ENCODE measurements around the gene MIER2.
"Not testable (repeated sequence)": the region's sequence is repeated elsewhere in the genome, so short reads cannot be mapped to it uniquely, and the experiment has no call there.

MIER2 gene

DNA sequence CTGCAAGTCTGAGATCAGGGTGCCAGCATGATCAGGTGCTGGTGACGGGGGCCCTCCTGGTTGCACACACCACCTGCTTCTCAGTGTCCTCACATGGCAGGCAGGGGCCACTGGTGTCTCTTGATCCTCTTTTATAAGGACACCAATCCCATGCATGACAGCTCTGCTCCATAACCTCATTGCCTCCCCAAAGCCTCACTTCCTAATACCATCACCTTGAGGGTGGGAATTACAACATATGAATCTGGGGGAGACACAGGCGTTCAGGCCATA is 15.0 kb upstream of the MIER2 start:
- H3K79me2 ChIP-seq (ENCODE audit: control insufficient read depth, insufficient read depth, low read length, unreplicated experiment), result no peaks in the 10 kb centered on the region
- no peaks in the 10 kb centered on the region for H3K27me3 ChIP-seq (ENCODE audit: insufficient read depth, low read length)
- no peak overlapping the region for H2AFZ ChIP-seq (ENCODE audit: low read length, unreplicated experiment)
- no peak overlapping the region for H3K4me3 ChIP-seq (ENCODE audit: low read depth, low read length)
- H3K36me3 ChIP-seq (ENCODE audit: insufficient read depth, low read length), result no peaks in the 10 kb centered on the region
- H3K4me1 ChIP-seq (ENCODE audit: control insufficient read depth, insufficient read depth, low read length, unreplicated experiment), result no peaks in the 10 kb centered on the region
- H3K27ac ChIP-seq (ENCODE audit: low read depth, low read length), result no peak overlapping the region

GRCh38 chr19:355536-355935 is 10.9 kb upstream of the MIER2 start:
- H3K79me2 ChIP-seq (ENCODE audit: control insufficient read depth, insufficient read depth, low read length, unreplicated experiment); H3K27ac ChIP-seq (ENCODE audit: low read depth, low read length); H2AFZ ChIP-seq (ENCODE audit: low read length, unreplicated experiment); H3K27me3 ChIP-seq (ENCODE audit: insufficient read depth, low read length); H3K4me3 ChIP-seq (ENCODE audit: low read depth, low read length); H3K36me3 ChIP-seq (ENCODE audit: insufficient read depth, low read length); H3K4me1 ChIP-seq (ENCODE audit: control insufficient read depth, insufficient read depth, low read length, unreplicated experiment): not testable (repeated sequence)

- Histone ChIP-seq H3K79me2 (ENCODE audit: control insufficient read depth, insufficient read depth, low read length, unreplicated experiment) (no peaks in the 10 kb centered on the region), H3K4me3 (ENCODE audit: low read depth, low read length) (no peak overlapping the region), H3K27ac (ENCODE audit: low read depth, low read length) (no peak overlapping the region), H3K36me3 (ENCODE audit: insufficient read depth, low read length) (no peaks in the 10 kb centered on the region), H3K4me1 (ENCODE audit: control insufficient read depth, insufficient read depth, low read length, unreplicated experiment) (no peaks in the 10 kb centered on the region), H3K27me3 (ENCODE audit: insufficient read depth, low read length) (no peaks in the 10 kb centered on the region), H2AFZ (ENCODE audit: low read length, unreplicated experiment) (no peak overlapping the region)
Measured at GRCh38 chr19:355134-355533, 10.5 kb upstream of the MIER2 start.

- Histone ChIP-seq H3K36me3 (ENCODE audit: insufficient read depth, low read length) (no peaks in the 10 kb centered on the region), H3K4me3 (ENCODE audit: low read depth, low read length) (no peak overlapping the region), H3K4me1 (ENCODE audit: control insufficient read depth, insufficient read depth, low read length, unreplicated experiment) (no peaks in the 10 kb centered on the region), H3K27me3 (ENCODE audit: insufficient read depth, low read length) (no peaks in the 10 kb centered on the region), H2AFZ (ENCODE audit: low read length, unreplicated experiment) (no peak overlapping the region), H3K27ac (ENCODE audit: low read depth, low read length) (no peak overlapping the region), H3K79me2 (ENCODE audit: control insufficient read depth, insufficient read depth, low read length, unreplicated experiment) (no peaks in the 10 kb centered on the region)
Measured at GRCh38 chr19:351976-352625, 7.5 kb upstream of the MIER2 start.

- no peaks in the 10 kb centered on the region for H3K27me3 ChIP-seq (ENCODE audit: insufficient read depth, low read length)
- peaks cover 10% of the 10 kb centered on the region for H3K79me2 ChIP-seq (ENCODE audit: control insufficient read depth, insufficient read depth, low read length, unreplicated experiment)
Measured at GRCh38 chr19:347946-348861, 3.6 kb upstream of the MIER2 start.

DNA sequence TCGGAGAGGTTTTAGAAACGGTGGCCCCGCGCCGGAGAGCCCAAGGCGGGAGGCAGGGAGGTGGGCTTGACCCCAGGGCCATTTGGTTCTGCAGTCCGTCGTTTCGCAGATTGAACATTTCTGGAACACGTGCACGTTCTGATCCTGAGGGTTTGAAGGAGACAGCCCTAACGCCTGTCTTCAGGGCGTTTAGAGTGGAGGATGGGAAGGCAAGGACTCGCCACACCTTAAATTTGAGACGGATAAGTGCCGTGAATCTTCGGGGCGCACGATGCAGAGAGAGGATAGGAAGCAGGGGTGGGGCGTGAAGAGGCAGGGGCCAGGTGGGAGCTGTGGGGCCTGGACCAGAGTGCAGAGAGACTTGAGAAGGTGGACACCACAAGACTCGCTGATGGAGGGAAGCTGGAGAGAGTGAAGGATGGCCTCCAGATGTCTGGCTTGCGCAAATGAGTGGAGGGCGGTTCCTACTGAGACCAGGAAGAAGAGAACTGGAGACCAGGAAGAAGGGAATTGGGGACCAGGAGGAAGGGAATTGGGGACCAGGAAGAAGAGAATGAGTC is 804 bp upstream of the MIER2 start:
- Histone ChIP-seq H3K4me3 (ENCODE audit: low read depth, low read length) (peak overlapping the region; percentile 71), H3K27me3 (ENCODE audit: insufficient read depth, low read length) (no peaks in the 10 kb centered on the region), H2AFZ (ENCODE audit: low read length, unreplicated experiment) (peak overlapping the region; percentile 75), H3K4me1 (ENCODE audit: control insufficient read depth, insufficient read depth, low read length, unreplicated experiment) (peaks cover 13% of the 10 kb centered on the region), H3K79me2 (ENCODE audit: control insufficient read depth, insufficient read depth, low read length, unreplicated experiment) (peaks cover 38% of the 10 kb centered on the region), H3K27ac (ENCODE audit: low read depth, low read length) (no peak overlapping the region), H3K36me3 (ENCODE audit: insufficient read depth, low read length) (no peaks in the 10 kb centered on the region)

More at GRCh38 chr19:347946-348861, 3.6 kb upstream of the MIER2 start:
- H3K36me3 ChIP-seq (ENCODE audit: insufficient read depth, low read length), result no peaks in the 10 kb centered on the region
- no peak overlapping the region for H2AFZ ChIP-seq (ENCODE audit: low read length, unreplicated experiment)
- H3K27ac ChIP-seq (ENCODE audit: low read depth, low read length), result no peak overlapping the region
- H3K4me3 ChIP-seq (ENCODE audit: low read depth, low read length), result no peak overlapping the region
- H3K4me1 ChIP-seq (ENCODE audit: control insufficient read depth, insufficient read depth, low read length, unreplicated experiment), result no peaks in the 10 kb centered on the region

DNA sequence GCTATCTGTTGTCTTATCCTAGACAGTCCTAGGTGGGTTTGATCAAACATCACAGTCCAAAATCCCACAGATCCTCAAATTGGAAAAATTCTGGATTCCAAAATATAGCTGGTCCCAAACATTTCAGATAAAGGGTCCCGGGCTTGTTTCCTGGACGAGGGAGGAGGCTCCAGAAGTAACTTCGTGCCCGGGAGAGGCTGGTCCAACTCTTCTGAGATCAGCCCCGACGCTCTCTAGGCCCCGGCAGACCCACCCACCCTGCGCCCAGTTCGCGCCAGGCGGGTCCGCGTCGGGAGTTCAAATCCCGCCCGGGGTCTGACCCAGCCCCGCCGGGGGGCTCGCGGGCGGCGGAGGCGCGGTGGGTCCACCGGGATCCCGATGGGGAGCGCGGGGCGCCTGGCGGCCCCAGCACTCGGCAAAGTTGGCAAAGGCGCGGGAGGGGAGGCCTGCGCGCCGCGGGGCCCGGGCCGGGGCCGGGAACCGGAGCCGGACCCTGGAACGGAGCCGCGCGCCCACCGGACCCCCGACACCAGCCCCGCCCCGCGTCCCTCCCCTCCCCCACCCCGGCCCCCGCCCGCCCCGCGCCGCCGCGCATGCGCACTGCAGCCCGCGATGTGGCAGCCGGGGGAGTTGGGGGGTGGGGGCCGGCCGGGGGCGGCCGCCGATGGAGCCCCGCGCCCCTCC is 513 bp downstream of the MIER2 start:
- Histone ChIP-seq H3K36me3 (ENCODE audit: insufficient read depth, low read length) (peaks cover 8% of the 10 kb centered on the region), H3K79me2 (ENCODE audit: control insufficient read depth, insufficient read depth, low read length, unreplicated experiment) (peaks cover 51% of the 10 kb centered on the region), H3K4me3 (ENCODE audit: low read depth, low read length) (peak overlapping the region; percentile 87), H3K27ac (ENCODE audit: low read depth, low read length) (peak overlapping the region; percentile 68), H2AFZ (ENCODE audit: low read length, unreplicated experiment) (no peak overlapping the region), H3K27me3 (ENCODE audit: insufficient read depth, low read length) (no peaks in the 10 kb centered on the region), H3K4me1 (ENCODE audit: control insufficient read depth, insufficient read depth, low read length, unreplicated experiment) (peaks cover 18% of the 10 kb centered on the region)

DNA sequence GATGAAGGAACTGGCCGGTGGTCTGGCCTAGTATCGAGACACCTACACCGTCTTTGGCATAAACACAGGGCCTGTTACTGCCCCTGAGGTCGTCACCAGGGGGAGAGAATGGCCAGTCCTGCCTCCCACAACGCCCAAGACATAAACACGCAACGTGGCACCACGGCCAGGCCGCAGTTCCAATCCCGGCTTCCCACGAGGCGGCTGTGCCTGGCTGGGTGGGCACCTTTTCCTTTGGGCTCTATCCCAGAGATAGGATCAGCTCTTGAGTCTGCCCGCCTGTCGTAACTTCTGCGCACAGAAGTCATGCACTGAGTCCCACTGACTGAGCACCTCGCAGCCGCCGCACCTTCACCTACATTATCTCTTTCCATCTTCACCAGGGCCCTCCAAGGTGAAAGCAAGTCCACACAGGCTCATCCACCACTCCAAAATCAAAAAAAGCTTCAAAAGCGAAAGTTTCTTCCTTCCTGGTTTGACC is 1.1 kb downstream of the MIER2 start:
- H3K79me2 ChIP-seq (ENCODE audit: control insufficient read depth, insufficient read depth, low read length, unreplicated experiment), result peaks cover 57% of the 10 kb centered on the region
- H3K36me3 ChIP-seq (ENCODE audit: insufficient read depth, low read length), result peaks cover 11% of the 10 kb centered on the region
- H3K27ac ChIP-seq (ENCODE audit: low read depth, low read length), result peak overlapping the region; percentile 68
- H3K4me1 ChIP-seq (ENCODE audit: control insufficient read depth, insufficient read depth, low read length, unreplicated experiment), result peaks cover 18% of the 10 kb centered on the region
- H2AFZ ChIP-seq (ENCODE audit: low read length, unreplicated experiment), result no peak overlapping the region
- no peaks in the 10 kb centered on the region for H3K27me3 ChIP-seq (ENCODE audit: insufficient read depth, low read length)
- peak overlapping the region; percentile 87 for H3K4me3 ChIP-seq (ENCODE audit: low read depth, low read length)

GRCh38 chr19:342801-343421 is 1.7 kb downstream of the MIER2 start:
- Histone ChIP-seq H3K4me3 (ENCODE audit: low read depth, low read length) (peak overlapping the region; percentile 87), H2AFZ (ENCODE audit: low read length, unreplicated experiment) (no peak overlapping the region), H3K27me3 (ENCODE audit: insufficient read depth, low read length) (no peaks in the 10 kb centered on the region), H3K36me3 (ENCODE audit: insufficient read depth, low read length) (peaks cover 12% of the 10 kb centered on the region), H3K79me2 (ENCODE audit: control insufficient read depth, insufficient read depth, low read length, unreplicated experiment) (peaks cover 61% of the 10 kb centered on the region), H3K4me1 (ENCODE audit: control insufficient read depth, insufficient read depth, low read length, unreplicated experiment) (peaks cover 18% of the 10 kb centered on the region), H3K27ac (ENCODE audit: low read depth, low read length) (peak overlapping the region; percentile 68)

- Histone ChIP-seq H2AFZ (ENCODE audit: low read length, unreplicated experiment) (no peak overlapping the region), H3K4me3 (ENCODE audit: low read depth, low read length) (peak overlapping the region; percentile 87), H3K79me2 (ENCODE audit: control insufficient read depth, insufficient read depth, low read length, unreplicated experiment) (peaks cover 66% of the 10 kb centered on the region), H3K4me1 (ENCODE audit: control insufficient read depth, insufficient read depth, low read length, unreplicated experiment) (peaks cover 18% of the 10 kb centered on the region), H3K36me3 (ENCODE audit: insufficient read depth, low read length) (peaks cover 12% of the 10 kb centered on the region), H3K27ac (ENCODE audit: low read depth, low read length) (peak overlapping the region; percentile 68), H3K27me3 (ENCODE audit: insufficient read depth, low read length) (no peaks in the 10 kb centered on the region)
Measured at GRCh38 chr19:342128-342455, 2.5 kb downstream of the MIER2 start.

Data from ACC112 (cell line).